OCI-LY3 (cell line): Measurements from ENCODE around the gene FKBP2.

Experiments used
- EZH2phosphoT487 ChIP-seq: fragments of 200-600 bp; shearing (Covaris generic); IDR thresholded peaks from 2 replicates; pipeline ENCODE4 v1.6.1; 2018; ENCODE audit warnings: antibody characterized with exemption, mixed run types, low read depth
- TF ChIP-seq, protein P1 (sequence below): fragments of 200-600, 300-600 bp; sonication (generic); IDR thresholded peaks from 2 replicates; pipeline ENCODE4 v1.5.1; 2014; ENCODE audit warnings: antibody characterized with exemption, low read length, low read depth

DNA sequence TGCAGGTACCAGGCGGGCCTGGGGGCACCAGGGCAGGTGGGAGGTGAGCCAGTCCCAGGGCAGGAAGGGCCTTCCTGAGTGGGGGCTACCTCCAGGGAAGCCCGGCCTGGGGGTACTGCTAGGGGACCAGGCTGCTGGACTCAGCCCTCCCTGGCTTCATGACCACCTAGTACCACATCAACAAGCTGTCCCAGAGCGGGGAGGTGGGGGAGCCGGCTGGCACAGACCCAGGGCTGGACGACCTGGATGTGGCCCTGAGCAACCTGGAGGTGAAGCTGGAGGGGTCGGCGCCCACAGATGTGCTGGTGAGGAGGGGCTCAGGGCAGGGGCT lies 21.6 kb upstream of the FKBP2 start:
- TF ChIP-seq, protein P1, sequence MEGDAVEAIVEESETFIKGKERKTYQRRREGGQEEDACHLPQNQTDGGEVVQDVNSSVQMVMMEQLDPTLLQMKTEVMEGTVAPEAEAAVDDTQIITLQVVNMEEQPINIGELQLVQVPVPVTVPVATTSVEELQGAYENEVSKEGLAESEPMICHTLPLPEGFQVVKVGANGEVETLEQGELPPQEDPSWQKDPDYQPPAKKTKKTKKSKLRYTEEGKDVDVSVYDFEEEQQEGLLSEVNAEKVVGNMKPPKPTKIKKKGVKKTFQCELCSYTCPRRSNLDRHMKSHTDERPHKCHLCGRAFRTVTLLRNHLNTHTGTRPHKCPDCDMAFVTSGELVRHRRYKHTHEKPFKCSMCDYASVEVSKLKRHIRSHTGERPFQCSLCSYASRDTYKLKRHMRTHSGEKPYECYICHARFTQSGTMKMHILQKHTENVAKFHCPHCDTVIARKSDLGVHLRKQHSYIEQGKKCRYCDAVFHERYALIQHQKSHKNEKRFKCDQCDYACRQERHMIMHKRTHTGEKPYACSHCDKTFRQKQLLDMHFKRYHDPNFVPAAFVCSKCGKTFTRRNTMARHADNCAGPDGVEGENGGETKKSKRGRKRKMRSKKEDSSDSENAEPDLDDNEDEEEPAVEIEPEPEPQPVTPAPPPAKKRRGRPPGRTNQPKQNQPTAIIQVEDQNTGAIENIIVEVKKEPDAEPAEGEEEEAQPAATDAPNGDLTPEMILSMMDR: no peak
- TF ChIP-seq EZH2phosphoT487: no peak
